Gastroesophageal sphincter (tissue), 3 donors: ENCODE measurements around the gene LRRC47.

Source experiments
- POLR2A ChIP-seq, 2 donors: fragments of 450-650 bp; IDR thresholded peaks; one replicate each; pipeline ENCODE4 v1.6.1; 2017; ENCODE audit warnings: antibody characterized with exemption in 2 of 2, mild to moderate bottlenecking in 2 of 2, moderate library complexity in 1 of 2
- POLR2AphosphoS5 ChIP-seq: sonication (generic); formaldehyde crosslinking; IDR thresholded peaks from one replicate; pipeline ENCODE4 v1.6.1; 2017; ENCODE audit warnings: antibody characterized with exemption
- TF ChIP-seq, protein P1 (sequence below), 4 experiments: fragments of 200-600 bp in 2 of 4; fragments of 450-650 bp in 2 of 4; sonication (generic) in 1 of 4; IDR thresholded peaks; one replicate each; pipeline ENCODE4 v1.5.1; 2017 to 2019; ENCODE audit warnings: antibody characterized with exemption in 4 of 4, mild to moderate bottlenecking in 2 of 4, moderate library complexity in 2 of 4

DNA sequence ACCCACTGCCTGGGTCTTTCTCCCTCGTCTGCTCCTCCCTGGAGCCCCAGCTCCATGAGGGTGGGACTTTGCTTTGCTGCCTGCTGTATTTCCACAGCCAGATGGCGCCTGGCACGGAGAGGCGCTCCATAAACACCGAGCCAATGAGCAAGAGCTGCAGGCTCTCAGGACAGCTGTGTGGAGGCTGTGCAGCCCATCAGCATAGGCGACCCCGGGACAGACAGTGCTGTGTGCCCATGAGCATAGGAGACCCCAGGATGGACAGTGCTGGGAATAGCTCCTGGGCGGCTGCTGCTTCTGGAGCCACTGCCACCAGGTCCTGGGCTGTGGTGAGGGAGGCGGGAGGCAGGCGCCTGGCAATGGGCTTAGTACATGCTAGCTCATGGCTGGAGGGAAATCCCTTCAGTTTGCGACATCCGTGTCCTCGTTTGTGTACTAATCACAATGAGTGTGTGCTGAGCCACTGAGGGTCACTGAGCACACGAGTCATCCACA, 31.6 kb upstream of the LRRC47 start:
- no peak for TF ChIP-seq POLR2AphosphoS5
- TF ChIP-seq, protein P1, sequence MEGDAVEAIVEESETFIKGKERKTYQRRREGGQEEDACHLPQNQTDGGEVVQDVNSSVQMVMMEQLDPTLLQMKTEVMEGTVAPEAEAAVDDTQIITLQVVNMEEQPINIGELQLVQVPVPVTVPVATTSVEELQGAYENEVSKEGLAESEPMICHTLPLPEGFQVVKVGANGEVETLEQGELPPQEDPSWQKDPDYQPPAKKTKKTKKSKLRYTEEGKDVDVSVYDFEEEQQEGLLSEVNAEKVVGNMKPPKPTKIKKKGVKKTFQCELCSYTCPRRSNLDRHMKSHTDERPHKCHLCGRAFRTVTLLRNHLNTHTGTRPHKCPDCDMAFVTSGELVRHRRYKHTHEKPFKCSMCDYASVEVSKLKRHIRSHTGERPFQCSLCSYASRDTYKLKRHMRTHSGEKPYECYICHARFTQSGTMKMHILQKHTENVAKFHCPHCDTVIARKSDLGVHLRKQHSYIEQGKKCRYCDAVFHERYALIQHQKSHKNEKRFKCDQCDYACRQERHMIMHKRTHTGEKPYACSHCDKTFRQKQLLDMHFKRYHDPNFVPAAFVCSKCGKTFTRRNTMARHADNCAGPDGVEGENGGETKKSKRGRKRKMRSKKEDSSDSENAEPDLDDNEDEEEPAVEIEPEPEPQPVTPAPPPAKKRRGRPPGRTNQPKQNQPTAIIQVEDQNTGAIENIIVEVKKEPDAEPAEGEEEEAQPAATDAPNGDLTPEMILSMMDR (IDR thresholded peaks at IDR 0.05) = no peak
- TF ChIP-seq POLR2A (IDR thresholded peaks at IDR 0.05) = no peak
